ENCODE measurements around the gene HFM1.

DNA sequence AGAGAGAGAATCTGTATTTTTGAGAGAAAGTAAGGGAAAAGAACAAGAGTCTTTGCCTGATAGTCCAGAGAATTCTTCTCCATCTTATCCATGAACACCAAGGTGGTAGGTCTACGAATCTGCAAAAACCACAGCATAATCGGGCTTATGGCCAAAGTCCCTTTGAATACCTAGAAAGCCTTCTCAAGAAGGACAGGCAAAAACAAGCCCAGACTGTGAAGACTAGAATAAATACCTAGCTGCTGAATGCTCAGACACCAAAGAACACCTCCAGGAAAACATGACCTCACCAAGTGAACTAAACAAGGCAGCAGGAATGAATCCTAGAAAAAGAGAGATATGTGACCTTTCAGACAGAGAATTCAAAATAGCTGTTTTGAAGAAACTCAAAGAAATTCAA lies 79.2 kb downstream of the HFM1 start:
- no peak for TF ChIP-seq CTCF (IDR thresholded peaks at IDR 0.05)
- TF ChIP-seq POLR2AphosphoS5 (IDR thresholded peaks at IDR 0.05; ENCODE audit: low read depth, low read length) = no peak
- no peak for TF ChIP-seq REST (IDR thresholded peaks at IDR 0.05; ENCODE audit: insufficient read depth in 1 of 2, low read depth in 2 of 2, low read length in 1 of 2)
- TF ChIP-seq SIN3A (IDR thresholded peaks at IDR 0.05; ENCODE audit: borderline replicate concordance, insufficient read depth, low read depth, low read length) = no peak
